ENCODE results near the gene EMILIN3. TPM values are rescaled to one million over a fixed set of nuclear protein-coding genes. Genes with fewer than 3 reads are reported as not detected.

The EMILIN3 gene
- total RNA-seq, 2 donors from 2014 or later: 1.8 to 4.9 TPM

GRCh38 chr20:41408986-41409385, 42.4 kb upstream of the EMILIN3 start:
- DNase-seq (ENCODE audit: low spot score): no peak
- H3K27ac ChIP-seq: no peak overlapping the region
- no peaks in the 10 kb centered on the region for H3K9me3 ChIP-seq
- no peak for TF ChIP-seq CTCF (IDR thresholded peaks at IDR 0.05)
- H3K4me1 ChIP-seq: peaks cover 0 to 55% of the 10 kb centered on the region in 2 donors
- no peak overlapping the region for H3K4me3 ChIP-seq
- H3K36me3 ChIP-seq: peaks cover 74% of the 10 kb centered on the region
- no peaks in the 10 kb centered on the region for H3K27me3 ChIP-seq

DNA sequence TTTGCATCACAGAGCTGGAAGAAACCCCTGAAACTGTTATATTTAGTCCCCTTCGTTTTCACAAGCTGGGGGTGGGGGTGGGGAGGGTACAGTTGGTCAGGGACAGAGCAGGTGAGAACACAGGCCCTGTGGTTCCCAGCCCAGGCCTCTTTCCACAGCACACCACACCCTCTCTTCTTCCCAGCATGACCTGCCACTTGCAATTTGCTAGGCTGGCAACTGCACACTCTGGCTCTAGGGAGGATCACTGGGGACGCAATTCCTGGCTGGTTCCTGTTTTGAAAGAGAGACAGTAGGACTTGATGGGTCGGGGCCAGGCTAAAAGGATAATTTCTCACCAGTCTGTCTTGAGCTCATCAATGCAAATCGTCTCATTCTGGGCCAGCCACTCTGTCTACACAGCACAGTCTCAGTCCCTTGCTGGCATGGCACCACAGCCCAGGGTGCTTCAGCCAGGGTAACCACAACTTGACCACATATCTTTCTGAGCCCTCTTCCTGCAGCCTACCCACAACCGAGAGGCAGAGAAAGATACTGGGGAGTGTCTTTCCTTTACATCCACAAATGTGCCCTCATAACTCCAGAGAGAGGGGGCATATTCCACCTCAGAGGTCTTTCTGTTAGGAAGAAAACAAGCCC, 41.7 kb upstream of the EMILIN3 start:
- Histone ChIP-seq H3K27me3 (no peaks in the 10 kb centered on the region), H3K4me1 (peaks cover 0 to 55% of the 10 kb centered on the region in 2 donors), H3K4me3 (no peak overlapping the region), H3K27ac (no peak overlapping the region), H3K36me3 (peaks cover 76% of the 10 kb centered on the region), H3K9me3 (no peaks in the 10 kb centered on the region)
- no peak for DNase-seq (ENCODE audit: low spot score)
- no peak for TF ChIP-seq CTCF (IDR thresholded peaks at IDR 0.05)

- no peak for DNase-seq (ENCODE audit: low spot score)
- Histone ChIP-seq H3K36me3 (peaks cover 73% of the 10 kb centered on the region), H3K4me3 (no peak overlapping the region), H3K9me3 (no peaks in the 10 kb centered on the region), H3K4me1 (peaks cover 0 to 55% of the 10 kb centered on the region in 2 donors), H3K27me3 (no peaks in the 10 kb centered on the region), H3K27ac (no peak overlapping the region)
- TF ChIP-seq CTCF (IDR thresholded peaks at IDR 0.05): no peak
Observed at GRCh38 chr20:41407607-41408006, 41.0 kb upstream of the EMILIN3 start.

DNA sequence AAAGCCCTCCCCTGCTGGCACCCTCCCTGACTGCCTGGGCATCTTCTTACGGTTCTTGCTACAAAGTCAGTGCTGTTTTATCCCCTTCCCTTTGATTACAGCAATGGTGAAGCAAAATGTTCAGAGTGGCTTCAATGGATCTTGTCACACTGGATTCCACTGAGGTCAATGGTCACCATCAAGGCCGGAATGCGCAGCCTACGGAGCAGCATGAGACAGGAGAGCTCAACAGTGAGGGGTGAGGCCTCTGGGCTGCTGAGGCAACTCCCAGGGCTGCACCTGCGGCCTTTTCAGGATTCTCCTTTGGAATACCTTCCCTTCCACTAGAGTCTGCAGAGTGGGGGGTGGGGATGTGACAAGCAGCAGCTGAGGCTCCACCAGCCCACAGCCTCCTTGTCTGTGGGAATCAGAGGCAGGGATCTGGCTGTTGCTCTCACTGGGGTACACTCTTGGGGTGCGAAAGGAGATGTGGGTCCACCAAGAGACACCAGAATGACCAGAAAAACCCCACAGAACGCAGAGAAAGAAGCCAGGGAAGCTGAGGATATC, 40.4 kb upstream of the EMILIN3 start:
- Histone ChIP-seq H3K36me3 (peaks cover 67% of the 10 kb centered on the region), H3K9me3 (no peaks in the 10 kb centered on the region), H3K27ac (no peak overlapping the region), H3K4me3 (no peak overlapping the region), H3K27me3 (no peaks in the 10 kb centered on the region), H3K4me1 (peaks cover 0 to 50% of the 10 kb centered on the region in 2 donors)
- no peak for DNase-seq (ENCODE audit: low spot score)
- TF ChIP-seq CTCF (IDR thresholded peaks at IDR 0.05): no peak

DNA sequence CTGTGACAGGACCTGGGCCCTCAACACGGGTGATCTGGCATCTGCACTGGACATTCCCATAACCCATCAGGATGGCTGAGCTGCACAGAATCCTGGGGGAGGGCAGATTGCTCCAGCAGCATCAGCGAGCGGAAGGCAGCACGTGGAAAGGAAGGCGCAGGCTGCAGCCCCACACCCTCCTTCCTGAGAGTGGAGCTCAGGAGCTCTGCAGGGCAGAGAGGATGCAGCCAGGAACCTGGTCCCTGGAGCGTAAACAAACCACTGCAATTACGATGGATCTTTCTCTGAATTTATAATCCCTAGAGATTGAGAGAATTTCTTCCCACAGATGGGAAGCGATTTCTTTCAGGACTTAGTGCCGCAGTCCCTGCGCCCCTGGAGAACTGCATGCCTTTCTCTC, 39.7 kb upstream of the EMILIN3 start:
- no peak overlapping the region for H3K4me3 ChIP-seq
- no peaks in the 10 kb centered on the region for H3K9me3 ChIP-seq
- no peak overlapping the region for H3K27ac ChIP-seq
- H3K36me3 ChIP-seq: peaks cover 66% of the 10 kb centered on the region
- DNase-seq (ENCODE audit: low spot score): no peak
- H3K4me1 ChIP-seq: peaks cover 0 to 44% of the 10 kb centered on the region in 2 donors
- no peaks in the 10 kb centered on the region for H3K27me3 ChIP-seq
- no peak for TF ChIP-seq CTCF (IDR thresholded peaks at IDR 0.05)

DNA sequence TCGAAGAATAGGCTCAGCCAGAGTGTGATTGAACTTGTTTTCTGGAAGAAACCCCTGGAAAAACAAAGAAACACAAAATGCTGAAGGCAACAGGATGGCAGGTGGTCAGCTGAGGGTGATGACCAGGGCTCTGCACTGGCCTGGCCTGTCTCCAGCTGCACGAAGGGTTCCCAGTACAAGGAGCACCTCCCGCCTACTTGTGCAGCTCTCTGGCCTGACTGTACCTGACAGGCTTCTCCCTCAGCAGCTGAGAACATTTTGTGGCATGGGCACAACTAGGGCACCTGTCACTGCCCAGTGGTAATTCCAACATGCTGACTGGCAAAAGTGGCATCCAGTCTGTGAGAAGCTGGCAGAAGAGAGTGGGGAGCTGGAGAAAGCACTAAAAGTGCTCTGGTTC, 38.8 kb upstream of the EMILIN3 start:
- peaks cover 0 to 35% of the 10 kb centered on the region in 2 donors for H3K4me1 ChIP-seq
- no peak overlapping the region for H3K27ac ChIP-seq
- no peak overlapping the region for H3K4me3 ChIP-seq
- no peaks in the 10 kb centered on the region for H3K9me3 ChIP-seq
- TF ChIP-seq CTCF (IDR thresholded peaks at IDR 0.05): no peak
- H3K36me3 ChIP-seq: peaks cover 61% of the 10 kb centered on the region
- H3K27me3 ChIP-seq: no peaks in the 10 kb centered on the region
- DNase-seq (ENCODE audit: low spot score): no peak
